Left ventricle myocardium inferior (tissue), 1 donor: ENCODE measurements around the gene TMEM168. TPM values are rescaled to one million over a fixed set of nuclear protein-coding genes. Genes with fewer than 3 reads are reported as not detected.
"Not testable (repeated sequence)": the region's sequence is repeated elsewhere in the genome, so short reads cannot be mapped to it uniquely, and the experiment has no call there.

Experiments
- DNase-seq: peaks from one replicate; pipeline ENCODE4 v3.0.0-alpha.2; 2020
- H3K27ac ChIP-seq: fragments of 200-600 bp; replicated peaks from 2 replicates; pipeline ENCODE4 v1.8.0; 2021
- H3K27me3 ChIP-seq: fragments of 200-600 bp; 2 replicates; pipeline ENCODE4 v1.8.0; 2021; ENCODE audit warnings: low read depth
- H3K36me3 ChIP-seq: fragments of 200-600 bp; 2 replicates; pipeline ENCODE4 v1.8.0; 2021
- H3K4me1 ChIP-seq: fragments of 200-600 bp; 2 replicates; pipeline ENCODE4 v1.8.0; 2021
- H3K4me3 ChIP-seq: fragments of 200-600 bp; 2 replicates; pipeline ENCODE4 v1.8.0; 2021; ENCODE audit warnings: mild to moderate bottlenecking, moderate library complexity
- H3K9me3 ChIP-seq: fragments of 200-600 bp; replicated peaks from 2 replicates; pipeline ENCODE4 v1.8.0; 2021
- CTCF ChIP-seq: fragments of 200-600 bp; IDR thresholded peaks from 2 replicates; pipeline ENCODE4 v1.8.0; 2021; ENCODE audit warnings: antibody characterized with exemption, mild to moderate bottlenecking, borderline replicate concordance
- intact Hi-C: fragments of 100-400 bp; cut with micrococcal nuclease; formaldehyde crosslinking; loops from one replicate; pipeline ENCODE4 v1.11.0; 2022
- total RNA-seq: library from RNA; stranded (reverse); fragmentation: NEBNext Ultra II Directional; extraction: Animal tissue kit (Norgen Biotek cat#: 25700); gene quantifications from one replicate; pipeline ENCODE4 v1.2.1, GENCODE V29; 2021
- donor health status: DM: no; HTN: yes; CAD: no; lungs with severe emphysema.

The TMEM168 gene
- total RNA-seq, 1 donor from 2014 or later = 13.3 TPM

GRCh38 chr7:112799448-112800120, 9.4 kb upstream of the TMEM168 start:
- H3K4me3 ChIP-seq = no peak overlapping the region

GRCh38 chr7:112798274-112799159, 8.3 kb upstream of the TMEM168 start:
- intact Hi-C loops = no loop called here
- Histone ChIP-seq H3K4me3 (no peak overlapping the region), H3K4me1 (no peaks in the 10 kb centered on the region), H3K36me3 (no peaks in the 10 kb centered on the region), H3K27me3 (no peaks in the 10 kb centered on the region), H3K27ac (no peak overlapping the region), H3K9me3 (no peaks in the 10 kb centered on the region)
- no peak for TF ChIP-seq CTCF
- no peak for DNase-seq

More at GRCh38 chr7:112799448-112800120, 9.4 kb upstream of the TMEM168 start:
- intact Hi-C loops = no loop called here
- Histone ChIP-seq H3K27me3 (no peaks in the 10 kb centered on the region), H3K4me1 (no peaks in the 10 kb centered on the region), H3K36me3 (no peaks in the 10 kb centered on the region), H3K9me3 (no peaks in the 10 kb centered on the region), H3K27ac (no peak overlapping the region)
- no peak for DNase-seq
- no peak for TF ChIP-seq CTCF

GRCh38 chr7:112796552-112796951, 6.4 kb upstream of the TMEM168 start:
- DNase-seq, H3K27ac ChIP-seq, H3K4me3 ChIP-seq, H3K4me1 ChIP-seq, H3K9me3 ChIP-seq, intact Hi-C loops, H3K27me3 ChIP-seq, H3K36me3 ChIP-seq: not testable (repeated sequence)

GRCh38 chr7:112792441-112792840, 2.2 kb upstream of the TMEM168 start:
- Histone ChIP-seq H3K27me3 (no peaks in the 10 kb centered on the region), H3K4me3 (no peak overlapping the region), H3K9me3 (no peaks in the 10 kb centered on the region), H3K27ac (no peak overlapping the region), H3K36me3 (no peaks in the 10 kb centered on the region), H3K4me1 (peaks cover 29% of the 10 kb centered on the region)
- intact Hi-C loops = no loop called here
- TF ChIP-seq CTCF = no peak
- no peak for DNase-seq

GRCh38 chr7:112791465-112792168, 1.4 kb upstream of the TMEM168 start:
- no peaks in the 10 kb centered on the region for H3K27me3 ChIP-seq
- TF ChIP-seq CTCF = no peak
- H3K9me3 ChIP-seq = no peaks in the 10 kb centered on the region
- no peak overlapping the region for H3K4me3 ChIP-seq
- no peak for DNase-seq
- no peak overlapping the region for H3K27ac ChIP-seq
- peaks cover 35% of the 10 kb centered on the region for H3K4me1 ChIP-seq
- intact Hi-C loops = no loop called here
- no peaks in the 10 kb centered on the region for H3K36me3 ChIP-seq
